ENCODE measurements around the gene RNF207.
A peak's percentile ranks its signal among the peaks of the same experiment; 100 is the strongest.

RNF207 gene

GRCh38 chr1:6191968-6192367, 14.0 kb upstream of the RNF207 start:
- no peak for DNase-seq (ENCODE audit: low read depth, low spot score)
- Histone ChIP-seq H3K36me3 (ENCODE audit: insufficient read depth, insufficient read length, low read length) (peaks cover 45% of the 10 kb centered on the region), H3K27me3 (ENCODE audit: insufficient read depth, insufficient read length) (no peaks in the 10 kb centered on the region), H3K4me1 (ENCODE audit: insufficient read depth, insufficient read length) (no peaks in the 10 kb centered on the region), H3K9ac (ENCODE audit: insufficient read length, low read depth) (no peak overlapping the region), H3K9me3 (ENCODE audit: insufficient read depth, low read length) (no peaks in the 10 kb centered on the region), H3K4me3 (ENCODE audit: insufficient read length, low read depth) (no peak overlapping the region)
- no peak for TF ChIP-seq ZNF274 (IDR thresholded peaks at IDR 0.05; ENCODE audit: low read depth, low read length)
- TF ChIP-seq SUZ12 (IDR thresholded peaks at IDR 0.05; ENCODE audit: extremely low read depth, insufficient read depth, insufficient read length): no peak
- no peak for TF ChIP-seq YY1 (IDR thresholded peaks at IDR 0.05; ENCODE audit: insufficient read depth, insufficient read length)

GRCh38 chr1:6197746-6198427, 8.0 kb upstream of the RNF207 start:
- peaks cover 35% of the 10 kb centered on the region for H3K36me3 ChIP-seq (ENCODE audit: insufficient read depth, insufficient read length, low read length)
- H3K4me3 ChIP-seq (ENCODE audit: insufficient read length, low read depth): peak overlapping the region; percentile 68
- H3K9me3 ChIP-seq (ENCODE audit: insufficient read depth, low read length): no peaks in the 10 kb centered on the region
- no peak for DNase-seq (ENCODE audit: low read depth, low spot score)
- no peaks in the 10 kb centered on the region for H3K27me3 ChIP-seq (ENCODE audit: insufficient read depth, insufficient read length)
- no peaks in the 10 kb centered on the region for H3K4me1 ChIP-seq (ENCODE audit: insufficient read depth, insufficient read length)
- TF ChIP-seq ZNF274 (IDR thresholded peaks at IDR 0.05; ENCODE audit: low read depth, low read length) (no peak), YY1 (IDR thresholded peaks at IDR 0.05; ENCODE audit: insufficient read depth, insufficient read length) (no peak), SUZ12 (IDR thresholded peaks at IDR 0.05; ENCODE audit: extremely low read depth, insufficient read depth, insufficient read length) (no peak)
- H3K9ac ChIP-seq (ENCODE audit: insufficient read length, low read depth): peak overlapping the region; percentile 89

- no peak for DNase-seq (ENCODE audit: low read depth, low spot score)
- H3K36me3 ChIP-seq (ENCODE audit: insufficient read depth, insufficient read length, low read length): peaks cover 27% of the 10 kb centered on the region
- no peaks in the 10 kb centered on the region for H3K27me3 ChIP-seq (ENCODE audit: insufficient read depth, insufficient read length)
- H3K4me3 ChIP-seq (ENCODE audit: insufficient read length, low read depth): peak overlapping the region; percentile 68
- no peak for TF ChIP-seq ZNF274 (IDR thresholded peaks at IDR 0.05; ENCODE audit: low read depth, low read length)
- no peak for TF ChIP-seq YY1 (IDR thresholded peaks at IDR 0.05; ENCODE audit: insufficient read depth, insufficient read length)
- TF ChIP-seq SUZ12 (IDR thresholded peaks at IDR 0.05; ENCODE audit: extremely low read depth, insufficient read depth, insufficient read length): no peak
- H3K9me3 ChIP-seq (ENCODE audit: insufficient read depth, low read length): no peaks in the 10 kb centered on the region
- peak overlapping the region; percentile 89 for H3K9ac ChIP-seq (ENCODE audit: insufficient read length, low read depth)
- H3K4me1 ChIP-seq (ENCODE audit: insufficient read depth, insufficient read length): no peaks in the 10 kb centered on the region
These were observed 7.1 kb upstream of the RNF207 start for GRCh38 chr1:6198646-6199297.

GRCh38 chr1:6199298-6200187, 6.4 kb upstream of the RNF207 start, which contains the start of gene RPL22:
Gene RPL22 (minus strand): TSS chr1:6199595. CDS start chr1:6199573, 22 bp downstream.
- Histone ChIP-seq H3K4me3 (ENCODE audit: insufficient read length, low read depth) (peak within 1 kb of the TSS; percentile 68), H3K9ac (ENCODE audit: insufficient read length, low read depth) (peak within 1 kb of the TSS; percentile 89), H3K27me3 (ENCODE audit: insufficient read depth, insufficient read length) (no peaks in the 10 kb centered on the region), H3K4me1 (ENCODE audit: insufficient read depth, insufficient read length) (no peaks in the 10 kb centered on the region), H3K36me3 (ENCODE audit: insufficient read depth, insufficient read length, low read length) (peaks cover 20% of the 10 kb centered on the region), H3K9me3 (ENCODE audit: insufficient read depth, low read length) (no peaks in the 10 kb centered on the region)
- peak; percentile 84 for DNase-seq (ENCODE audit: low read depth, low spot score)
- peak; percentile 31 for TF ChIP-seq YY1 (IDR thresholded peaks at IDR 0.05; ENCODE audit: insufficient read depth, insufficient read length)
- no peak for TF ChIP-seq ZNF274 (IDR thresholded peaks at IDR 0.05; ENCODE audit: low read depth, low read length)

- TF ChIP-seq YY1 (IDR thresholded peaks at IDR 0.05; ENCODE audit: insufficient read depth, insufficient read length) (no peak), SUZ12 (IDR thresholded peaks at IDR 0.05; ENCODE audit: extremely low read depth, insufficient read depth, insufficient read length) (no peak), ZNF274 (IDR thresholded peaks at IDR 0.05; ENCODE audit: low read depth, low read length) (no peak)
- DNase-seq (ENCODE audit: low read depth, low spot score): no peak
- Histone ChIP-seq H3K9ac (ENCODE audit: insufficient read length, low read depth) (peak overlapping the region; percentile 79), H3K9me3 (ENCODE audit: insufficient read depth, low read length) (no peaks in the 10 kb centered on the region), H3K27me3 (ENCODE audit: insufficient read depth, insufficient read length) (no peaks in the 10 kb centered on the region), H3K36me3 (ENCODE audit: insufficient read depth, insufficient read length, low read length) (peaks cover 20% of the 10 kb centered on the region), H3K4me1 (ENCODE audit: insufficient read depth, insufficient read length) (no peaks in the 10 kb centered on the region), H3K4me3 (ENCODE audit: insufficient read length, low read depth) (peak overlapping the region; percentile 40)
These were observed 5.6 kb upstream of the RNF207 start for GRCh38 chr1:6200188-6200809.

GRCh38 chr1:6202256-6202655, 3.7 kb upstream of the RNF207 start:
- no peak overlapping the region for H3K4me3 ChIP-seq (ENCODE audit: insufficient read length, low read depth)
- TF ChIP-seq SUZ12 (IDR thresholded peaks at IDR 0.05; ENCODE audit: extremely low read depth, insufficient read depth, insufficient read length) (no peak), ZNF274 (IDR thresholded peaks at IDR 0.05; ENCODE audit: low read depth, low read length) (no peak), YY1 (IDR thresholded peaks at IDR 0.05; ENCODE audit: insufficient read depth, insufficient read length) (no peak)
- H3K27me3 ChIP-seq (ENCODE audit: insufficient read depth, insufficient read length): no peaks in the 10 kb centered on the region
- no peak for DNase-seq (ENCODE audit: low read depth, low spot score)
- no peaks in the 10 kb centered on the region for H3K9me3 ChIP-seq (ENCODE audit: insufficient read depth, low read length)
- H3K4me1 ChIP-seq (ENCODE audit: insufficient read depth, insufficient read length): peaks cover under 1% of the 10 kb centered on the region
- H3K9ac ChIP-seq (ENCODE audit: insufficient read length, low read depth): no peak overlapping the region
- H3K36me3 ChIP-seq (ENCODE audit: insufficient read depth, insufficient read length, low read length): peaks cover 7% of the 10 kb centered on the region

All from NT2/D1 (cell line).